Measurements from ENCODE around the gene TMEM154. TPM values are rescaled to one million over a fixed set of nuclear protein-coding genes. Genes with fewer than 3 reads are reported as not detected.
A peak's percentile ranks its signal among the peaks of the same experiment; 100 is the strongest.

The TMEM154 gene
- total RNA-seq, 1 donor from 2014 or later, result 1.4 TPM

- no peak for DNase-seq
- Histone ChIP-seq H3K36me3 (no peaks in the 10 kb centered on the region), H3K4me1 (peaks cover 24% of the 10 kb centered on the region), H3K9me3 (replicated peaks) (no peaks in the 10 kb centered on the region), H3K27me3 (ENCODE audit: low read depth) (no peaks in the 10 kb centered on the region), H3K4me3 (no peak overlapping the region), H3K27ac (replicated peaks) (no peak overlapping the region)
- intact Hi-C loops (cut with micrococcal nuclease), result no loop called here
- TF ChIP-seq, protein P1, sequence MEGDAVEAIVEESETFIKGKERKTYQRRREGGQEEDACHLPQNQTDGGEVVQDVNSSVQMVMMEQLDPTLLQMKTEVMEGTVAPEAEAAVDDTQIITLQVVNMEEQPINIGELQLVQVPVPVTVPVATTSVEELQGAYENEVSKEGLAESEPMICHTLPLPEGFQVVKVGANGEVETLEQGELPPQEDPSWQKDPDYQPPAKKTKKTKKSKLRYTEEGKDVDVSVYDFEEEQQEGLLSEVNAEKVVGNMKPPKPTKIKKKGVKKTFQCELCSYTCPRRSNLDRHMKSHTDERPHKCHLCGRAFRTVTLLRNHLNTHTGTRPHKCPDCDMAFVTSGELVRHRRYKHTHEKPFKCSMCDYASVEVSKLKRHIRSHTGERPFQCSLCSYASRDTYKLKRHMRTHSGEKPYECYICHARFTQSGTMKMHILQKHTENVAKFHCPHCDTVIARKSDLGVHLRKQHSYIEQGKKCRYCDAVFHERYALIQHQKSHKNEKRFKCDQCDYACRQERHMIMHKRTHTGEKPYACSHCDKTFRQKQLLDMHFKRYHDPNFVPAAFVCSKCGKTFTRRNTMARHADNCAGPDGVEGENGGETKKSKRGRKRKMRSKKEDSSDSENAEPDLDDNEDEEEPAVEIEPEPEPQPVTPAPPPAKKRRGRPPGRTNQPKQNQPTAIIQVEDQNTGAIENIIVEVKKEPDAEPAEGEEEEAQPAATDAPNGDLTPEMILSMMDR (IDR thresholded peaks at IDR 0.05; ENCODE audit: borderline replicate concordance), result no peak
Observed at GRCh38 chr4:152680988-152681603, 1.3 kb upstream of the TMEM154 start.

GRCh38 chr4:152678841-152679240 lies 956 bp downstream of the TMEM154 start:
- no peaks in the 10 kb centered on the region for H3K36me3 ChIP-seq
- no peak overlapping the region for H3K27ac ChIP-seq (replicated peaks)
- no peaks in the 10 kb centered on the region for H3K27me3 ChIP-seq (ENCODE audit: low read depth)
- DNase-seq, result no peak
- TF ChIP-seq, protein P1 (IDR thresholded peaks at IDR 0.05; ENCODE audit: borderline replicate concordance), result no peak
- H3K4me1 ChIP-seq, result peaks cover 15% of the 10 kb centered on the region
- intact Hi-C loops (cut with micrococcal nuclease), result no loop called here
- no peaks in the 10 kb centered on the region for H3K9me3 ChIP-seq (replicated peaks)
- H3K4me3 ChIP-seq, result peak overlapping the region; percentile 68

DNA sequence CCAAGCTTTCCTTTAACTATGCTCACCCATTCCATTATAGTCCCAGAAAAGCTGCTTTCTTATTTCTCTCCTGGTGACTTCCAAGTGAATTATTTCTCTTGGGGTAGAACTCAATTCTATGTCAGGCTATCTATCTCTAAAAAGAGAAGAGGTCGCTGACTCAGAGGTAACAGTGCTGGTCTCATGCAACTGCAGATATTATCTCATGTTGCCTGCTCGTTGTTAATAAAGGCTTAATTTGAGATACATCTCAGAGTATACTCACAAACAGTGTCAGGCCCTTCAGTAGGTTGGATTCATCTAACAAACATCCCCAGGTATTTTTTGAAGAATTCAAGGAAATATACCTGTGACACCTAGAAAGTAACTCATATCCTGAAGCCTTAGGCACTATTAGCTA lies 2.7 kb downstream of the TMEM154 start:
- no peak overlapping the region for H3K4me3 ChIP-seq
- intact Hi-C loops (cut with micrococcal nuclease), result no loop called here
- no peaks in the 10 kb centered on the region for H3K36me3 ChIP-seq
- no peak overlapping the region for H3K27ac ChIP-seq (replicated peaks)
- H3K9me3 ChIP-seq (replicated peaks), result no peaks in the 10 kb centered on the region
- H3K4me1 ChIP-seq, result peaks cover 7% of the 10 kb centered on the region
- no peaks in the 10 kb centered on the region for H3K27me3 ChIP-seq (ENCODE audit: low read depth)
- TF ChIP-seq, protein P1 (IDR thresholded peaks at IDR 0.05; ENCODE audit: borderline replicate concordance), result no peak
- DNase-seq, result no peak

DNA sequence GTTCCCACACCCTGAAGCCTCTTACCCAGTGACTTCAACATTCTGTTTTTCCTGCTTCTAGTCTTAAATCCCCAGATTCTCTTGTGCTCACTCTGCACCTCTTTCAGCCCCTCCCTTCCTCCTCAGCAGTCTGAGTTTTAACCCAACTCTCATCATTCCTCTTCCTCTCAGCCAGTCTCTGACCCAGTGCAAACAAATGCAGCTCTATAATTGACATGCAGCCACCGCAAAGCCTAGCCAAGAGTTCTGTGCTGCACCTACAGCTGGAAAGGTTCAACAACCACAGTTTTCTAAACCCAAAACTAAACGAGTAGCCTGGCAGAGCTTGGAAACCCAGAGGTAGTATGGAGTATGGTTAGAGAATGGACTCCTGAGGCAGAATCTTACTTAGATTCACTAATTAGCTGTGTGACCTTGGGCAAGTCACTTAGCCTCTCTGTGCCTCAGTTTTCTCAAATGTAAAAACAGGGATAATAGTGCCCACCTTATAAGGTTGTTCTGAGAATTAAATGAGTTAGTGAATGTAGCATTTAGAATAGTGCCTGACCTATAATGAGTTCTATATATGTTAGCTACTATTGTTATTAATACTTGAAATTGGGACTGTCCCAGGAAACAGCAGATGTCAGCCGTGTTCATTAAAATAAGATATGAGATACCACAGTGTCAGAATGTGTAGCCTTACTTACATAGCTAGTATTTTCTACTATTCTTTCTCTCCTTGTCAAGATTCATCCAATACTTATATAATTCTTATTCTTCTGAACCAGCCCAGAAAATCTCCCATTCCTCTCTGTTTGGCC lies 3.5 kb downstream of the TMEM154 start:
- no peak for DNase-seq
- Histone ChIP-seq H3K27ac (replicated peaks) (no peak overlapping the region), H3K27me3 (ENCODE audit: low read depth) (no peaks in the 10 kb centered on the region), H3K36me3 (no peaks in the 10 kb centered on the region), H3K4me1 (peaks cover 7% of the 10 kb centered on the region), H3K4me3 (no peak overlapping the region), H3K9me3 (replicated peaks) (no peaks in the 10 kb centered on the region)
- TF ChIP-seq, protein P1 (IDR thresholded peaks at IDR 0.05; ENCODE audit: borderline replicate concordance), result no peak
- intact Hi-C loops (cut with micrococcal nuclease), result no loop called here

- Histone ChIP-seq H3K27me3 (ENCODE audit: low read depth) (no peaks in the 10 kb centered on the region), H3K9me3 (replicated peaks) (no peaks in the 10 kb centered on the region), H3K27ac (replicated peaks) (no peak overlapping the region), H3K36me3 (no peaks in the 10 kb centered on the region), H3K4me3 (no peak overlapping the region), H3K4me1 (peaks cover 4% of the 10 kb centered on the region)
- intact Hi-C loops (cut with micrococcal nuclease), result no loop called here
- no peak for DNase-seq
- TF ChIP-seq, protein P1 (IDR thresholded peaks at IDR 0.05; ENCODE audit: borderline replicate concordance), result no peak
Observed at GRCh38 chr4:152674359-152674758, 5.4 kb downstream of the TMEM154 start.

Measured in left ventricle myocardium inferior (tissue), 1 donor.